COR-L47 (cell line): ENCODE results near the gene ANKRD39.

Experiments used
- DNase-seq: peaks from one replicate; lab custom pipeline; 2025; lab: John Stamatoyannopoulos, UW

ANKRD39 gene

DNA sequence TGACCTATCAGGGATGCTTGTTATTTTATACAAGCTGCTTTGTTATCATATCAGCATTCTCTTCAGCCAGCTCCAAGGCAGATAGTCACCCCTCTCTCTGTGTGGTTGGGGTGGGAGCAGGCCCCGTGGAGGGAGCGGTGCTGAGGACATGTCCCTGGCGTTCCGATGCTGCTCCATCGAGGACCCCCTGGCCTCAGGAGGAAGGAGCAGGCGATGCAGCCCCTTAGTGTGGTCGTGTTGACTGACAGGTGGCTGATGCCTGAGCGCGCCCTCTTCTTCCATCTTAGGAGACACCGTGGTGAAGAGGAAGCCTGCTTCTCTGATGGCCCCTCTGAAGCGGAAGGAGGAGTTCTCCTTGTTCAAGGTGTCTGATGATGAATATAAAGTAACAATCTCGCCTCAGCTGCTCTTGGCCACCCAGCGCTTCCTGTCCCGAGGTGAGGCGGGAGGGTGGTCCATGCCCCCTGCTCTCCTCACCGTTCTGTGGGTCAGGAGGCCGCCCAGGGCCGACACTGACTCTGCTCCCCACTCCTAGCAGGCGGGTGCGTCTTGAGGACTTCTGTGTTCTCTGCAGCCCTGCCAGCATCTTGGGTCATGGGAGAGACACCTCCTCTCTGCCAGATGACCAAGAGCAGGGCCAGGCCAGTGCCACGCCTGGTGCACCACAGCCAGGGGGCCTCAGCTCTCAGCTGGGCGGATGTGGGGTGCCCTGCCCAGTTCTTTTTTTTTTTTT lies 31.1 kb downstream of the ANKRD39 start:
- no peak for DNase-seq

GRCh38 chr2:96825057-96825456 lies 32.8 kb downstream of the ANKRD39 start:
- DNase-seq = no peak

- no peak for DNase-seq
Measured at GRCh38 chr2:96824079-96824870, 33.5 kb downstream of the ANKRD39 start.

DNA sequence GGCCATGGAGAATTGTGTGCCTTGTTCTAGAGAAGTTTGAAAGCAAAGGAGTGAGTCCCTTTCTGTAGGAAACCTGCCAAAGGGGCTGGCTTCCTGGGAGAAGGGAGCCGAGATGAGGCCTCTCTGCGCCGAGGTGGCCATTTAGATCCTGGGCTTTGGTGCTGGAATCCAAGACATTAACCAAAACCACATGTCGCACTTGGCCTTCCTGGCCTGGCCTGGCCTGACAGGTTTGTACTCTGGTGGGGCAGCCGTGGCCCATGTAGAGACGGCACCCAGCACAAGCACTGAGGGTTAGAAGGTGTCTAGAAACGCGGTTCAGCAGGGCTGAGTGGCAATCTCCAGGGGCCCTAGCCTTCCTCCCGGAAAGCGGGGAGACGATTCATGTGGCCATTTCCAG lies 34.6 kb downstream of the ANKRD39 start:
- no peak for DNase-seq

GRCh38 chr2:96822786-96823185 lies 35.0 kb downstream of the ANKRD39 start:
- no peak for DNase-seq

DNA sequence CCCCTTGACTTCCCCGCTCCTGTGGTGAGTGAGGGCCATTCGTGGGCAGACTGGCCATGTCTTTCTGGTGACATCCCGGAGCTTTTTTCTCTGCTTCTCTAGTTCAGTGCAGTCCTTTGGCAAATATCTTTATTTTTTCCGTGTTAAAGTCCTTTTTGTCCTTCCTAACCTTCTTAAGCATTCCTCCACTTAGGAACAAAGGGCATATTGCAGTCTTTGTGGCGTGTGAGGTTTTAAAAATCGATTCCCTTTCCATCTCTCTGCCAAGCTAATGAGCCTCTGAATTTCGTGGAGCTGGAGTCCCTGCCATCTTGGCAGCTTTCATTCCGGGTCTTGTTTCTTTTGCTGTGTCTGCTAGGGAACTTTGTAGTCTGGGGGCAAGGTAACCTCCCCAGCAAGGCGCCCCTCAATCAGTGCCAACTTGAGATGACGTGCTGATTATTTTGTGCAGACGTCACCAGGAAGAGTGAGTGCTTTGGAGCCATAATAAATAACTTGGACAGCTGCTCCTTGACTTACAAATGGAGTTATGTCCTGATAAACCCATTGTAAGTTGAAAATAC lies 36.6 kb downstream of the ANKRD39 start:
- no peak for DNase-seq

DNA sequence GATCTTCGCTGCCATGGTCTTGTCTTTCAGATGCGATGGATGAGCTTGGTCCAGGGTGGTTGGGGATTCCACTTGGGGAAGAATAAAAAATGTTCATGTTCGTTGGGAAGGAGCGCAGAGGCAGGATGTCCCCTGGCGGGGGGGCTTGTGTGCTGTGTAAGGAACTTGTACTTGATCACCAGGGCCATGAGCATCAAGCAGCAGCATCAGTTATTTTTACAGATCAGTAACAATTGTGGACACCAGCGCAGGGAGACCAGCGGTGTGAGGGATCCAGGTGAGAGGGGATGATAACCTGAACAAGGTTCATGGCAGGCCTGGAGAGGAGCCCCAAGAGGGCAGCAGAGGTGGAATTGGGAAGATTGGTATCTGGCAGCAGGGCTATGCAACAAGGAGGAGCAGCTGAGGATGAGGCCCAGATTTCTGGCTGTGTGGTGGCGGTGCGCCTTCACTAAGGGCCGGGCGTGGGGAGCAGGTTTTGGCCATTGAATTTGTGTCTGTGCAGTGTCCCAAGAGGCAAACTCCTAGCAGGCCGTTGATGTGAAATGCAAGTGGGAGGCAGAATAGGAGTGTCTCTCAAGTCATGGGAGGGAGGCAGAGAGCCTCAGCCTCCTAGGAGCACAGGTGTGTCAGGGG lies 37.8 kb downstream of the ANKRD39 start:
- DNase-seq = no peak

- DNase-seq = peak; percentile 18
Measured at GRCh38 chr2:96819128-96819875, 38.5 kb downstream of the ANKRD39 start.

DNA sequence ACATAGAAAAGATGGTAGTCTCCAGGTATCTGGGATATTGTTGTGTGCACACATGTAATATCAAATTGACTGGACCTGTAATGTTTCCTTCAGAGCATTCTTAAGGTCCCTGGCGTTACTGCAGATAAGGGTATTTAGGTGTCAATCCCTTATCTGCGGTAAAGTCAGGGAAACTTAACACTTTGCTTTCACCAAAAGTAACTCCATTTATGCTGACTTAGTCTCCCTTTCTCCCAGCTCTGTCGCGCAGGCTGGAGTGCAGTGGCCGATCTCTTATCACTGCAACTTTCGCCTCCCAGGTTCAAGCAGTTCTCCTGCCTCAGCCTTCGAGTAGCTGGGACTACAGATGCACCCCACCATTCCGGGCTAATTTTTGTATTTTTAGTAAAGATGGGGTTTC lies 39.9 kb downstream of the ANKRD39 start:
- DNase-seq = no peak

GRCh38 chr2:96816836-96817702 lies 40.7 kb downstream of the ANKRD39 start:
- no peak for DNase-seq

- DNase-seq = peak; percentile 94
Measured at GRCh38 chr2:96816127-96816835, 41.5 kb downstream of the ANKRD39 start, which contains the start of gene CNNM3. CNNM3 (plus strand) TSS chr2:96816268; CDS start chr2:96816278, 10 bp downstream.

DNA sequence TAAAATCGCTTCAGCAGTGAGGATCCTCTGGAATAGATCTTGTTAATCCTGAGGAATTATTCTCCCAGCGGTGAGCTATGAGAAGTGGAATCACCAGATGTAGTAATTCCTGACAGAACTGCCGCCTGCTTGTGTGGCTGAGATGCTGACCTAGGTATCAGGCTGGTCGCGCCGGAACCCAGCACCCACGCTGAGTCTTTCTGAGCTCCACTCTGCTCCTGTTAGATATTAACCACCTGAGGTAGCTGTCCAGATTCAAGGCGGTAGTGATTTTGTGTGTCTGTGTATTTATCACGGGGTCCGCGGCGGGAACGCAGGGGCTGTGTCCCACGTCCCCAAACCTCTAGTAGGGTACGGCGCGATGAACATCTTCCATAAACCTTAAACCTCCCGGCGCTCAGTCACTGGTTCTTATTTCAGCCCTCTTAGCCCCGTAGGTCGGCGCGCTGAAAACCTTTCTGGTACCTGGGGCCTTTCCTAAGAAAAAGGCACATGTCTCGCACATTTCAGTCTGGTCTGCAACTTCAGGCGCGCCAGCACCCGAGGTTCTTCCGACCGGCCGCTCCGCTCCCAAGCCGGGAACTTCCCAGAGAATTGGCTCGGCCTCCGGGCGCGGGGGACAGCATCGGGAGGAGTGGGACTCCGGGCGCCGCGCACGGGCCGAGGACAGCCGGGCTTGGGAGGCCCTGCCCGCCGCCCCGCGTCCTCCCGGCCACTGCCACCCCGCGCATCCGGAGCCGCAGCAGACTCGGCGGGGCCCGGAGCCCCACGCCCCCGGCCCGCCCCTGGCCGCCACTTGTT lies 42.3 kb downstream of the ANKRD39 start:
- DNase-seq = peak; percentile 12

DNA sequence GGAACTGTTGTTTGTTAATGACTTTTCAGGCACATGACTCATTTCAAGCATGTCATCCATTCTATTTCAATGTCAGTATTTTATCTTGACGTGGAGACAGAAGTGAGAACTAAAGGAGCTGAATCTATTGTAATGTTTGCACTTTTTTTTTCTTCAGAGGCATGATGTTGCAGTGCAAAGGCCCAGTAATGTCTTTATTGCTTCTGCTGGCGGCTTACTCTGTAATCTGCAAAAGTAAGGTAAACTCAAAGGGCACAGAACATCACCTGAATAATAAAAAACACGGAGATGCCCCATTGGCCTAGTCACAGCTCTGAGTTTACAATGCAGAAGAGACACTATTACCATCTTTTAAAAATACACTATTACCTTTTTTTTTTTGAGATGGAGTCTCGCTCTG lies 44.2 kb downstream of the ANKRD39 start:
- DNase-seq = no peak

DNA sequence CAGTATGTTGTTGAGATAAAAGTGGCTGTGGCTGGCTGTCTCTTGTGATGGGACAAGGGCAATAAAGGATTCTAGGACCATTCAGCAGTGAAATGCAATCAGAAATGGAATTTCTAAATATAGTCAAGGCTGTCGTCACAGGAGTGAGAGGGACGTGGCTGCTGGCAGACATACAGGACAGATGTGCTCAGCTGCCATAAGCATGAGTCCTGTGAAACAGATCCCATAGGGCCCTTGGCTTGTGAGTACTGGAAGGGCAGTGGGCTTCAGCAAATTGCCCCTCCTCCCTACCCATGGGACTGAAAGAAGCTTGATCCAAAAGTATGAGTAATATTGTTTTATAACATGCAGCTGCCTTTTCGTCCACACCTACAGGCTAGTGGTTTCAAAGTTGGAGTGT lies 45.9 kb downstream of the ANKRD39 start:
- no peak for DNase-seq

DNA sequence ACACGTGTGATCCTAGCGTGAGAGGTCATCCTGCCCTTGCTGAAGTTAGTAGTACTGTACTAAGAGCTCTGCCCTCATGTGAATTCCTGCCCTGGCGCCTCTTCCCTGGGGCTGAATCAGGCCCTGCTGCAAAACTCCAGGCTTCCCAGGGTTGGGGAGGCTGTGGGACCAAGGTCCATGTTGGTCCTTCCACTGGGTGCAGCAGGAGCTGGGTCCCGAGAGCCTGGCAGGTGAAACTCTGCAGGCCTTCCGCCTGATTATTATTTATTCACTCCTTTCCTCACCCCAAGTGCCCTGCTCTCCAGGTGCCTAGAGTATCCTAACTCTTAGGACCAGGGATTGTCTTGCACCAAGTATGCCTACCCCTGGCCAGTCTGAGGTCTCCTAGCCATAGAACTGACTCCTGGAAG lies 47.0 kb downstream of the ANKRD39 start:
- no peak for DNase-seq

GRCh38 chr2:96809951-96810782 lies 47.6 kb downstream of the ANKRD39 start:
- no peak for DNase-seq

GRCh38 chr2:96809216-96809882 lies 48.5 kb downstream of the ANKRD39 start:
- no peak for DNase-seq
